Right cardiac atrium (tissue), 5 donors: ENCODE measurements around the gene IL17RC. TPM values are rescaled to one million over a fixed set of nuclear protein-coding genes. Genes with fewer than 3 reads are reported as not detected.

Experiments used
- ATAC-seq, 2 donors: fragments of 200-7000 bp; cut with Tn5 transposase; one replicate each; pipeline versions ENCODE4 v1.8.0 to v1.9.1; 2020; ENCODE audit warnings: moderate library complexity in 2 of 2, mild to moderate bottlenecking in 1 of 2
- DNase-seq, 3 donors: peaks; one replicate each; pipeline ENCODE4 v3.0.0-alpha.2; 2020
- H3K27ac ChIP-seq: one replicate; pipeline ENCODE4 v1.5.1; 2013; ENCODE audit warnings: mild to moderate bottlenecking, low read length, control low read depth, moderate library complexity
- H3K27me3 ChIP-seq: one replicate; pipeline ENCODE4 v1.6.1; 2013; ENCODE audit not compliant: control insufficient read depth, insufficient read depth
- H3K4me1 ChIP-seq: one replicate; pipeline ENCODE4 v1.6.1; 2013; ENCODE audit warnings: low read length; ENCODE audit not compliant: control insufficient read depth, insufficient read depth
- H3K4me3 ChIP-seq: one replicate; pipeline ENCODE4 v1.5.1; 2013; ENCODE audit warnings: low read length, control low read depth
- H3K9me3 ChIP-seq: one replicate; pipeline ENCODE4 v1.6.1; 2013; ENCODE audit warnings: low read length; ENCODE audit not compliant: control insufficient read depth
- WGBS: extraction: QIAGEN DNeasy Blood & Tissue Kit; methylation state at CpG from one replicate; pipeline ENCODE4 v1.1.7; 2013; 5-methylcytosine and 5-hydroxymethylcytosine counted together
- intact Hi-C, 4 donors: fragments of 100-400 bp; cut with DNase I; formaldehyde crosslinking; loops; one replicate each; pipeline versions ENCODE4 v1.11.0 to v1.14.0; 2022 to 2023
- polyA plus RNA-seq: library from polyadenylated mRNA; stranded (reverse); fragments of 200-250 nt; gene quantifications from one replicate; pipeline ENCODE4 v1.2.3, GENCODE V29; 2013
- total RNA-seq, 4 donors: library from RNA; stranded (reverse); fragmentation: NEBNext Ultra II Directional; extraction: Animal tissue kit (Norgen Biotek cat#: 25700); gene quantifications; one replicate each; pipeline ENCODE4 v1.2.1, GENCODE V29; 2021
- donor health status: healthy with polysubstance abuse.
- donor health status: DM: no; HTN: yes; CAD: no.
- donor health status: DM: no; HTN: no; CAD: no.
- donor health status: DM: no; HTN: yes; CAD: no; lungs with severe emphysema.
- donor health status: DM: yes; HTN: yes; CAD: no.

IL17RC gene
- total and polyA plus RNA-seq, 5 donors = 35.1 to 48.1 (median 40.4) TPM

DNA sequence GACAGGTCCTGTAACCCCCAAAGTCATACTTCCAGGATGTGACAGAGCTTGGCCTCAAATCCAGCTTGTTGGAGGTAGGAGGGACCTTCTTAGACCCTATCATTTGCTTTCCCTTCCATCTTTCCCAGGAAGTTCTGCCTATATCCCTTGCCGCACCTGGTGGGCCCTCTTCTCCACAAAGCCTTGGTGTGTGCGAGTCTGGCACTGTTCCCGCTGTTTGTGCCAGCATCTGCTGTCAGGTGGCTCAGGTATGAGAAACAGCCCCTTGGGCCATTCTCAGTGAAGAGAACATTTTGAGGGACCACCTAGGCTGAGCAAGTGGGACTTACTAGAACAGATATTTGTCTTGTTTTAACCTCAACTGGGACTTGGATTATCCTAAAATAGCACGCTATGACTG, 13.0 kb upstream of the IL17RC start:
- intact Hi-C loops = no loop called here
- no peak overlapping the region for H3K4me3 ChIP-seq
- DNase-seq (no peak), ATAC-seq (no peak)
- no peaks in the 10 kb centered on the region for H3K9me3 ChIP-seq
- H3K4me1 ChIP-seq = no peaks in the 10 kb centered on the region
- H3K27me3 ChIP-seq = no peaks in the 10 kb centered on the region
- WGBS = 93% methylated on average over 4 of the region's 4 CpGs
- H3K27ac ChIP-seq = no peak overlapping the region

DNA sequence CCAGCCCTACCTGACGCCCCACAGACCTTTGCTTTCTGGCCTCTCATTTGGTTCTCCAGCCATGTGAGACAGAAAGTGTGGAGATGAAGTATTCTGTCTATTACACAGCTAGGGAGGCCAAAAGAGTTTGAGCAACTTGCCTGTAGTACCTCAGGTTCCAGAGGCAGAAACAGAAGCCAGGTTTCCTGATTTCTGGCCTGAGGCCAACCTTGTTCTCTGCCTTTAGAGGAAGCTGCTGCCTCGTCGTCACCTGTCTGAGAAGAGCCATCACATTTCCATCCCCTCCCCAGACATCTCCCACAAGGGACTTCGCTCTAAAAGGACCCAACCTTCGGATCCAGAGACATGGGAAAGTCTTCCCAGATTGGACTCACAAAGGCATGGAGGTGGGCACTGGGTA, 10.4 kb upstream of the IL17RC start:
- Histone ChIP-seq H3K9me3 (no peaks in the 10 kb centered on the region), H3K4me1 (no peaks in the 10 kb centered on the region), H3K27ac (no peak overlapping the region), H3K4me3 (no peak overlapping the region), H3K27me3 (no peaks in the 10 kb centered on the region)
- 93% methylated on average over 5 of the region's 5 CpGs for WGBS
- ATAC-seq (no peak), DNase-seq (no peak)
- intact Hi-C loops = no loop called here

GRCh38 chr3:9908286-9908685, 8.6 kb upstream of the IL17RC start:
- no peaks in the 10 kb centered on the region for H3K9me3 ChIP-seq
- no peak overlapping the region for H3K4me3 ChIP-seq
- DNase-seq = no peak
- WGBS = 86% methylated on average over 3 of the region's 3 CpGs
- H3K27ac ChIP-seq = no peak overlapping the region
- H3K4me1 ChIP-seq = no peaks in the 10 kb centered on the region
- no peaks in the 10 kb centered on the region for H3K27me3 ChIP-seq
- no peak for ATAC-seq
- intact Hi-C loops = no loop called here

DNA sequence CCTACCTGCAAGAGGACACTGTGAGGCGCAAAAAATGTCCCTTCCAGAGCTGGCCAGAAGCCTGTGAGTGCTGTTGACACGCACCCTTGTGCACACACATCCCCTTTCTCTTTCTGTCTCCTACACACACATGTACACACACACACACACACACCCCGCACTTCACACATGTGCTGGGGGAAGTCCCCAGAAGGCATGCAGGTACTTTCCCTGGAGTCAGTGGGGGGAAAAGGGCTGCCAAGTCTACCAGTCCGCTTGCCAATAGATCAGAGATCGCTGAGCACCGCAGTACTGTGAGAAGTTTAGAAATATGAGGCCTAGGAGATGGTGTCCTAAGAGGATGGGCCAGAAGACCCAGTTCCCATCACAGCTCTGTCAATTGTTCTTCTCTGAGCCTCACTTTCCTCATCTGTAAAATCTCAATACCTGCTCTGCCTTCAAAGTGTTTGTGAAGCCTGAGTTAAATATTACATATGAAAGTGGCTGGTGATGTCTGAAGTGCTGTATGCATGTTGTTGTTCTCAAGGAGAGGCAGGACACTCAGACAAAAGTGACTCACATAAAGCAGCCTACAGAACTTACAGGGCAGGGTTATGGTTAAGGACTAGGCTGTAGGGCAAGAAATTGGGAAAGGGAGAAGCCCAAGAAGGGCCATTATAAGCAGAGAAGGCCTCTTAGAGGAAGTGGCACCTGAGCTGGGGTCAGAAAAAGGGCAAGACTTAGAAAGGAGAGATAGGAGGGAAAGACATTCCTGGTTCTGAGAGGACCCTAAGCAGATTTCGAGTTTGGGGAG, 7.5 kb upstream of the IL17RC start:
- intact Hi-C loops = loop anchor here in 1 of 4 donors (10.0 kb wide), 1 partner anchor 65 kb away; the partner anchor contains the start of gene RPUSD3
- ATAC-seq (no peak), DNase-seq (no peak)
- H3K4me1 ChIP-seq = no peaks in the 10 kb centered on the region
- WGBS = 87% methylated on average over 7 of the region's 7 CpGs
- no peak overlapping the region for H3K27ac ChIP-seq
- no peaks in the 10 kb centered on the region for H3K27me3 ChIP-seq
- no peaks in the 10 kb centered on the region for H3K9me3 ChIP-seq
- no peak overlapping the region for H3K4me3 ChIP-seq

DNA sequence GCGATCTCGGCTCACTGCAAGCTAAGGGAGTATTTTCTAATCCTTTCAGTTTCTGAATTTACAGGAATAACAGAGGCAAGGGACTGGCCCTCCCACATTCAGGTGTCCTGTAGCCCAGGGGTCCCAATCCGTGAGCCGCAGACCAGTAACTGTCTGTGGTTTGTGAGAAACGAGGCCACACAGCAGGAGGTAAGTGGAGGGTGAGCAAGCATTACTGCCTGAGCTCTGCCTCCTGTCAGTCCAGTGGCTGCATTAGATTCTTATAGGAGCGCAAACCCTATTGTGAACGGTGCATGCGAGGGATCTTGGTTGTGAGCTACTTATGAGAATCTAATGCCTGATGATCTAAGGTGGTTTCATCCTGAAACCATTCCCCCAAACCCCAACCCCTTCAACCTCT, 5.0 kb upstream of the IL17RC start:
- intact Hi-C loops = loop anchor here in 1 of 4 donors (10.0 kb wide), 1 partner anchor 67 kb away; the partner anchor contains the start of gene RPUSD3
- 70% methylated on average over 8 of the region's 8 CpGs for WGBS
- no peak for ATAC-seq

DNA sequence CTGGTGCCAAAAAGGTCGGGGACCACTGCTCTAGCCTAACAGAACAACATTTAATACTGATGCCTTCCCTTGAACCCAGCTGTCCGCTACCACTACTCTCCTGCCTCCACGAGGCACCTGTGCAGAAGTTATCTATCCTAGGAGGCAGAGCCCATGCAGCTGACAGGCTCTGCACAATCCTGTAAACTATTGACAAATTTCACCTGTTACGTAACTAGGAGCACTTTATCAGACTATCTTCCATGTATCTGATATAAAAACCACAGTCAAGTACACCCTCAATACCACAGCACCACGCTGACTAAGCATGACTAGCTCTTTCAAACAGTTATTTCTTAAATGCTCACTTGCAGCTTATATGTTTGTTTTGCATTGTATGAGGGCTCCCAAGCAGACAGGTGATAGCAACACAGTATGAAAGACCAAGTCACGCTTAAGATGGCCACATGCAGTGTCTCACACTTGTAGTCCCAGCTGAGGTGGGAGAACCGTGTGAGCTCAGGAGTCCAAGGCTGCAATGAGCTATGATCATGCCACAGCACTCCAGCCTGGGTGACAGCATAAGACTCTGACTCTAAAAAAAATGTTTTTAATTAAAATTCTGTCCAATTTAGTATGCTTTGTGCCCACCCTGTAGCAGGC, 4.5 kb upstream of the IL17RC start:
- ATAC-seq (no peak), DNase-seq (no peak)
- 80% methylated on average over 7 of the region's 7 CpGs for WGBS
- Histone ChIP-seq H3K27me3 (no peaks in the 10 kb centered on the region), H3K4me1 (peaks cover 2% of the 10 kb centered on the region), H3K9me3 (no peaks in the 10 kb centered on the region), H3K27ac (no peak overlapping the region), H3K4me3 (no peak overlapping the region)
- intact Hi-C loops = loop anchor here in 1 of 4 donors (10.0 kb wide), 1 partner anchor 68 kb away; the partner anchor contains the start of gene RPUSD3

More for the DNA sequence above, 5.0 kb upstream of the IL17RC start:
- DNase-seq = no peak
- H3K4me3 ChIP-seq = no peak overlapping the region
- H3K27ac ChIP-seq = no peak overlapping the region
- H3K4me1 ChIP-seq = peaks cover 2% of the 10 kb centered on the region
- no peaks in the 10 kb centered on the region for H3K9me3 ChIP-seq
- H3K27me3 ChIP-seq = no peaks in the 10 kb centered on the region

- Histone ChIP-seq H3K27ac (no peak overlapping the region), H3K9me3 (no peaks in the 10 kb centered on the region), H3K4me1 (peaks cover 6% of the 10 kb centered on the region), H3K27me3 (no peaks in the 10 kb centered on the region), H3K4me3 (no peak overlapping the region)
- intact Hi-C loops = loop anchor here in 1 of 4 donors (10.0 kb wide), 1 partner anchor 69 kb away; the partner anchor contains the start of gene RPUSD3
- ATAC-seq = no peak
- 76% methylated on average over 5 of the region's 5 CpGs for WGBS
- no peak for DNase-seq
Observed at GRCh38 chr3:9913601-9914000, 3.3 kb upstream of the IL17RC start.

GRCh38 chr3:9914011-9914410, 2.9 kb upstream of the IL17RC start:
- no peak for DNase-seq
- no peak for ATAC-seq
- intact Hi-C loops = loop anchor here in 1 of 4 donors (10.0 kb wide), 1 partner anchor 69 kb away; the partner anchor contains the start of gene RPUSD3
- Histone ChIP-seq H3K4me1 (peaks cover 6% of the 10 kb centered on the region), H3K4me3 (no peak overlapping the region), H3K27me3 (no peaks in the 10 kb centered on the region), H3K9me3 (no peaks in the 10 kb centered on the region), H3K27ac (no peak overlapping the region)
- 55% methylated on average over 1 of the region's 1 CpG for WGBS

- intact Hi-C loops = loop anchor here in 1 of 4 donors (10.0 kb wide), 1 partner anchor 70 kb away; the partner anchor contains the start of gene RPUSD3
- H3K4me3 ChIP-seq = peak overlapping the region; percentile 35
- H3K27ac ChIP-seq = peak overlapping the region; percentile 13
- DNase-seq (peak in 1 of 3 donors; percentile 51), ATAC-seq (no peak)
- WGBS = 23% methylated on average over 15 of the region's 15 CpGs
- H3K4me1 ChIP-seq = peaks cover 6% of the 10 kb centered on the region
- no peaks in the 10 kb centered on the region for H3K9me3 ChIP-seq
- no peaks in the 10 kb centered on the region for H3K27me3 ChIP-seq
Observed at GRCh38 chr3:9914559-9915253, 2.2 kb upstream of the IL17RC start.

- WGBS = under 1% methylated on average over 99 of the region's 99 CpGs
- peak; percentile 67 to 69 for ATAC-seq
- peak; percentile 79 to 92 (median 91) for DNase-seq
- Histone ChIP-seq H3K27ac (peak overlapping the region; percentile 77), H3K9me3 (no peaks in the 10 kb centered on the region), H3K27me3 (no peaks in the 10 kb centered on the region), H3K4me1 (peaks cover 6% of the 10 kb centered on the region), H3K4me3 (peak overlapping the region; percentile 35)
- intact Hi-C loops = loop anchor here in 1 of 4 donors (10.0 kb wide), 1 partner anchor 71 kb away; the partner anchor contains the start of gene RPUSD3
Observed at GRCh38 chr3:9915254-9916141, 1.4 kb upstream of the IL17RC start.
